ENCODE results near the gene CNOT6.
"Not testable (repeated sequence)": the region's sequence is repeated elsewhere in the genome, so short reads cannot be mapped to it uniquely, and the experiment has no call there.

The CNOT6 gene

DNA sequence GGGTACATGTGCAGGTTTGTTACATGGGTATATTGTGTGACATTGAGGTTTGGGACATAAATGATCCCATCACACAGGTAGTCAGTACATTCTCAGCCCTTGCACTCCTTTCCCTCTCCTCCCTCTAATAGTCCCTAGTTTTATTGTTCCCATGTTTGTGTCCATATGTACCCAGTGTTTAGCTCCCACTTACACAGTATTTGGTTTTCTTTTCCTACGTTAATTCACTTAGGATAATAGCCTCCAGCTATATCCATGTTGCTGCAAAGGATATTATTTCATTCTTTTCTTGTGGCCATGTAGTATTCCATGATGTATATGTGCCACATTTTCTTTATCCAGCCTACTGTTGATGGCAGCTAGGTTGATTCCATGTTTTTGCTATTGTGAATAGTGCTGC is 27.4 kb downstream of the CNOT6 start:
- DNase-seq = no peak

GRCh38 chr5:180522330-180522729 is 28.2 kb downstream of the CNOT6 start:
- no peak for DNase-seq

DNA sequence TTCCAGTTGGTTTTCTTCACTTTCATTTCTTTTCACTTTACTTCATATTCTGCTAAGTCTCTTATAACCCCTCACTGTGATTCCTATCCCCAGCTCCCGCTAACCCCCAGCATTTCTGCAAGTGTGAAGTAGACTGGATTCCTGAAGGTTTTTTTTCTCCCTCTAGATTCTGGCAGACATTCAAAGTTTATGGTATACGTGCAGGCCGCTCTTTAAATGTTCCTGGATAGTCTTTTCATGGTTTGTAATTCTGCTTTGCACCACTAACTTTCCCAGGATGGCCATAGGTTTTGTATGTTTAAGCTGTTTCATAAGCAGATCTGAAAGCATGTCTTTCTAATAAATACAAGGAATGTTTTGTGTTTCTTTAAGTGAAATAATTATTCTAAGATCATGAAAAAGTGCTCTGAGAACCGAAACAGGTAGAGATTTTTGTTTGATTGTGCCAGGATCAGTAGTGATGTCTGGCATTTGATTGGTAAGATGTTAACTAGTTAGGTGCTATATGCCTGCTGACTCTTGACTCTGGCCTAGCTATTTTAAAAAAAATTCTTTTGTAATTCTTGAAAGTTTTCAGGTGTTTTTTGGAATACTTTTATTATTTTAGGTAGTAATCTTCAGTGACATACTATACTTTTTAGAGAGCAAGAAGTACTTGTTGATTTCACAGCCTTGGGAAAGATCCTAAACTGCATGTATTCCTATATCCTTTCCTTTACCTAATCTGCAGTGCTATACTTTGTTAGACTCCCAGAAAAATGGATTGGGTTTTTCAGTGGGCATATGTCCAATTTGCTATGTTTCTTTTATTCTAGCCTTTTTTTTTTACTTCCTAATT is 29.7 kb downstream of the CNOT6 start:
- no peak for DNase-seq

- DNase-seq = no peak
These were observed 31.2 kb downstream of the CNOT6 start for GRCh38 chr5:180525399-180525798.

DNA sequence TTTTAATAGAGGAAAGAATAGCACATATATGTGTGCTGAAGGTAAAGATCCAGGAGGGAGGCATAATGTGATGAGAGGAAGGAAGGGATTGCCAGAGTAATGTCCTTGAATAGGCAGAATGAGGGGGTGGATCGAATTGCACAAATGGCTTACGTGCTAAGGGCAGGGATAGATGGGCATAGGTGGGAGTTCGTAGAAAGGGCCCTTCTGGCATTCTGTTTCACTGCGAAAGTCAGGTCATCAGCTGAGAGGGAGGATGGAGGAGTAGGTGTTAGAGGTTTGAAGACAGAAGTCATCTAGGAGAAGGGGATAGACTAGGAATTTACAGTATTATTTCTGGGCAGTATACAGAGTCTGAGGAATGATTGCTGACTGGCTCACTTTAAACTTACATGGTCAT is 32.1 kb downstream of the CNOT6 start:
- DNase-seq = no peak

DNA sequence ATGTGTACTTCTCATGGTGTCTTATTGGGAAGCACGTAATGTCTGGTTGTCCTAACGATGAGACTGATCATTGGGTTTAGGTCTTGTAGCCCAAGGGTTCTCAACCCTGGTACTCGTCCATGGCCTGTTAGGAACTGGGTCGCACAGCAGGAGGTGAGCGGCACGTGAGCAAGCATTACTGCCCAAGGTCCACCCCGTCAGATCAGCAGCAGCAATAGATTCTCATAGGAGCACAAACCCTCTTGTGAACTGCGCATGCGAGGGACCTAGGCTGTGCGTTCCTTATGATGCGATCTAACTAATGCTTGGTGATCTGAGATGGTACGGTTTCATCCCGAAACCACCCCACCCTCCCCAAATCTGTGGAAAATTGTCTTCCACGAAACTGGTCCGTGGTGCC is 33.5 kb downstream of the CNOT6 start:
- no peak for DNase-seq

GRCh38 chr5:180531036-180531585 is 36.9 kb downstream of the CNOT6 start:
- DNase-seq = not testable (repeated sequence)

DNA sequence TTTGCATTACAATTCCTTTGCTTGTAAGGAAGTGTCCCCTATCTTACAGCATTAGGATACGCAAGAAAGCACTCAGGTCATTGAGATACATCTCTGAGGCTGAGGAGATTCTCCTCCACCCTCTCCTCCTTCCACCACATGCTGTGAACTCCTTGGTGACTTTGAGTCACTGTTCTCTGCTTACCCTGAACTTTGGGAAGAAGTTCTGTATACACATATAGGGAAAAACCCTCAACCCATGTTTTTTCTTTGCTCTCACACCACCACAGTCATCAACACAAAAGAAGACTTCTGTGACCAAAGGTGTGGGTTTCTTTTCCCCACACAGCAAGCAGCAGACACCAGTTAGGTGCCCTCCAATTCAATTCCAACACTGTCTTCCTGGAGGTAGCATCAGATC is 38.1 kb downstream of the CNOT6 start:
- DNase-seq = no peak

DNA sequence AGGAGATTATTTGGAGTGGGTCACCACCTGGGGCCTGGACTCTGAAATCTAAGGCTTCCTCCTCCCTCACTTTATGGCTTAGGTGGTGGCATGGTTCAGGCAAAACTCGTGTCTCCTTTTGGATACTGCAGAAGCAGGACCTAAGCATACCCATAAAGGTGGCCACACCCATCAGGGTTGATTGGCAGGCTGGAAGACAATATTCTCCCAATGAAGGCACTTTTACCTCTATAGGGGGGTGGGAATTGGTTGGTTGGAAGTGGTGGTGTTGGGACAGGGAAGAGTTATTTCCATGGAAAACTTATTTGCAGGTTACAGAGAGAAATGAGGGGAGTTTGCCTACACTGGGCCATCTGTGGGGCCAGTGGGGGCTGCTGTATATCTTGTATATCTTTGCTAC is 39.7 kb downstream of the CNOT6 start:
- no peak for DNase-seq

- DNase-seq = no peak
These were observed 41.4 kb downstream of the CNOT6 start for GRCh38 chr5:180535573-180535972.

DNA sequence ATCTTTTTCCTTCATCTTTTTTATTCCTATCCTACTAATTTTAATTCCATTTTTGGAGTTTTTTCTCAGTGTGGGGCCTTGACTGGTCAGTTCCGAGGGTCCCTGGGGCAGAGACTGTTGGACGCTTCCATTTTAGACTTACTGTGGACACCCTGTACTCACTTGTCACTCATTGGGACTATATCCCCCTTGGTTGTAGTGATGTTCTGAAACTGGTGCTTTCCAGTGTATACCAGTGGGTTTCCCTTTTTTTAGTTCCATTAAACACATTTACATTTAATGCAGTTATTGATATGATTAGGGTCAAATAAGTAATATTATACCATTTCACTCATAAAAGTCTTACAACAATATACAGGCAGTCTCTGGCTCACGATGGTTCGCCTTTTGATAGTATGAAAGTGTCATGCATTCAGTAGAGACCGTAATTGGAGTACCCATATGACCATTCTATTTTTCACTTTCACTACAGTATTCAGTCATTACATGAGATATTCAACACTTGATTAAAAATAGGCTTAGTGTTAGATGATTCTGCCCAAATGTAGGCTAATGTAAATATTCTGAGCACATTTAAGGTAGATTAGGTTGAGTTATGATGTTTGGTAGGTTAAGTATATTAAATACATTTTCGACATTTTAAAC is 46.0 kb downstream of the CNOT6 start:
- no peak for DNase-seq

- DNase-seq = no peak
These were observed 47.5 kb downstream of the CNOT6 start for GRCh38 chr5:180541710-180542109.

GRCh38 chr5:180545248-180545647 is 51.1 kb downstream of the CNOT6 start:
- DNase-seq = no peak

GRCh38 chr5:180548563-180548962 is 54.4 kb downstream of the CNOT6 start:
- no peak for DNase-seq

GRCh38 chr5:180553530-180553929 is 59.4 kb downstream of the CNOT6 start:
- DNase-seq = no peak

DNA sequence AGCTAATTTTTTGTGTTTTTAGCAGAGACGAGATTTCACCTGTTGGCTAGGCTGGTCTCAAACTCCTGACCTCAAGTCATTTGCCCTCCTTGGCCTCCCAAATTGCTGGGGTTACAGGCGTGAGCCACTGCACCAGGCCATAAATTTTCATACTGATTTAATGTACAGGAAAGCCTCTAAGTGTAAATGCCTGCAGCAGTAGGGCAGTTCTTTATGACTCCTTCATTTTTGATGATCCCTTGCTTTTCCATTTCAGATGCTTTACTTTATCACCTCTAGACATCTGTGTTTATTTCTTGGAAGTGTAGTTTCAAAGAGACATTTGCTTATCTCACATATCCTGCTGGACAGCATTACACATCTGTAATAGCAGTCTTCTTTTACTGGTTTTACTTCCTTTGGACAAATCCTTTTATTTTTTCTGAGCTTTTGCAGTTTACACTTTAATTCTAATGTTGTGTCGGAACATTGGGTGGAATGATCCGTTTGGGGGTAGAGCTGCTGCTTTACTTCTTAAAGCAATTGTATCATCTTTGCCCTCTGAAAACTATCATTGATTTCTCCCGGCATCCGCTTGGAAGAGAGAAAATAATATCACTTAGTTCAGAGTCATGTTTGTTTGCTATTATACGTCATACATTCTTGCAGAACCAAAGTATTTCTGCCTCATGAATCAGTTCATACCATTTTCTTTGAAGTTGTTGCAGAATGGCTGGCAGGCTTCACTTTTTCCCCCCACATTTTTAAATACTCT is 61.2 kb downstream of the CNOT6 start:
- DNase-seq = no peak

DNA sequence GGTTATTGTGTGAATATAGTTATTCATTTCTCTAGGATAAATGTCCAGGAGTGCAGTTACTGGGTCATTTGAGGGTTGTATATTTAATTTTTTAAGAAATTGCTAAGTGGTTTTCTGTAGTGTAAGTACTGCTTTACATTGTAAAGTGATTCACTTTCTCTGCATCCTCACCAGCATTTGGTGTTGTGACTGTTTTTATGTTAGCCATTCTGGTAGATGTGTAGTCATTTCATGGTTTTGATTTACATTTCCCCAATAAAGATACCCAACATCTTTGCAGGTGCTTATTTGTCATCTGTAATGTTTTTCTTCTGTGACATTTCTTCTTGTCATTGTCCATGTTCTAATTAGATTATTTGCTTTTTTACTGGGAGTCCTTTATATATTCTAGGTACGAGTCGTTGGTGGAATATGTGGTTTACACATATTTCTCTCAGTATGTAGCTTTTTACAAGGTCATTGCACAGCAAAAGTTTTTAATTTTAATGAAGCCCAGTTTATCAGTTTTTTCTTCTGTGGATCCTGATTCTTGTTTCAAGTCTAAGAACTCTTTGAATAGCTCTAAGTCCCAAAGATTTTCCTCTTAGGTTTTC is 63.1 kb downstream of the CNOT6 start:
- DNase-seq = no peak

GRCh38 chr5:180558232-180558631 is 64.1 kb downstream of the CNOT6 start:
- DNase-seq = no peak

GRCh38 chr5:180563994-180564393 is 69.8 kb downstream of the CNOT6 start:
- no peak for DNase-seq

GRCh38 chr5:180568914-180569313 is 74.7 kb downstream of the CNOT6 start:
- DNase-seq = no peak

- no peak for DNase-seq
These were observed 81.4 kb downstream of the CNOT6 start for GRCh38 chr5:180575571-180575970.

DNA sequence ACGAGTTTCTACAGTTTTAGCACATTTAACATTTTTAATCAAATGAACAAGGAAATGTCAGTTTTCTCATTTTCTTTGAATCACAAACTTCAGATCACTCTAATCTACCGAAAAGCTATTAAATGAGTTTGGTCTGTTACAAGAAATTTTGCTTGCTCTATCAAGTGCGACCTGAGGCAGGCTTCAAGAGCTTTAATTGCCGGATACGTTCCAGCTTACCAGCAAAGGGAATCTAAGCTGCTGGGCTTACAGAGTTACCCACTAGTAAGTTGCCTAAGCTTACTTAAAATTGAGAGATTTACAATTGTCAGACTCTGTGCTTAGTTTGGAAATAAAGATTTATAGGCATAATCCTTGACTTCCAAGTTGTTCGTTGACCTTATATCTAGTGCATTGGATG is 86.5 kb downstream of the CNOT6 start:
- DNase-seq = no peak

- no peak for DNase-seq
These were observed 89.6 kb downstream of the CNOT6 start for GRCh38 chr5:180583738-180584137.
